Skeletal muscle satellite cell (primary cell): ENCODE results near the gene GH1.
"Not testable (repeated sequence)": the region's sequence is repeated elsewhere in the genome, so short reads cannot be mapped to it uniquely, and the experiment has no call there.

ENCODE experiments used
- H3K27me3 ChIP-seq: 2 replicates; pipeline ENCODE4 v1.7.0; 2013; ENCODE audit warnings: low read length; ENCODE audit not compliant: control insufficient read depth, insufficient read depth
- H3K36me3 ChIP-seq: 2 replicates; pipeline ENCODE4 v1.7.0; 2013; ENCODE audit warnings: mild to moderate bottlenecking, control low read depth, low read length; ENCODE audit not compliant: insufficient read depth
- H3K4me1 ChIP-seq: 2 replicates; pipeline ENCODE4 v1.7.0; 2013; ENCODE audit warnings: low read length; ENCODE audit not compliant: control insufficient read depth, insufficient read depth
- H3K4me2 ChIP-seq: 2 replicates; pipeline ENCODE4 v1.7.0; 2013; ENCODE audit warnings: mild to moderate bottlenecking, low read length
- H3K4me3 ChIP-seq: 2 replicates; pipeline ENCODE4 v1.7.0; 2013; ENCODE audit warnings: low read length
- H3K9ac ChIP-seq: 2 replicates; pipeline ENCODE4 v1.7.0; 2013; ENCODE audit warnings: mild to moderate bottlenecking, low read depth, low read length, moderate library complexity
- H3K9me3 ChIP-seq: replicated peaks from 2 replicates; pipeline ENCODE4 v1.7.0; 2013; ENCODE audit warnings: mild to moderate bottlenecking, control low read depth, low read length

Gene GH1

GRCh38 chr17:63885119-63885518 is 33.5 kb downstream of the GH1 start:
- H3K9me3 ChIP-seq, H3K9ac ChIP-seq, H3K36me3 ChIP-seq: not testable (repeated sequence)

GRCh38 chr17:63882626-63883126 is 36.0 kb downstream of the GH1 start:
- peaks cover 22% of the 10 kb centered on the region for H3K27me3 ChIP-seq
- not testable (repeated sequence) for H3K4me2 ChIP-seq, H3K9me3 ChIP-seq, H3K36me3 ChIP-seq, H3K9ac ChIP-seq, H3K4me1 ChIP-seq, H3K4me3 ChIP-seq

More at GRCh38 chr17:63885119-63885518, 33.5 kb downstream of the GH1 start:
- not testable (repeated sequence) for H3K4me2 ChIP-seq, H3K4me1 ChIP-seq, H3K4me3 ChIP-seq
- peaks cover 19% of the 10 kb centered on the region for H3K27me3 ChIP-seq

- H3K4me1 ChIP-seq: no peaks in the 10 kb centered on the region
- peaks cover 18% of the 10 kb centered on the region for H3K27me3 ChIP-seq
- no peak within 1 kb of the TSS for H3K4me2 ChIP-seq
- no peak within 1 kb of the TSS for H3K4me3 ChIP-seq
- H3K9me3 ChIP-seq: no peaks in the 10 kb centered on the region
- H3K36me3 ChIP-seq: no peaks in the 10 kb centered on the region
- H3K9ac ChIP-seq: no peak within 1 kb of the TSS
Measured at GRCh38 chr17:63881935-63882601, 36.6 kb downstream of the GH1 start, which contains the start of gene GH2. TSS of gene GH2 (minus strand) at chr17:63881944. CDS start at chr17:63881801, 143 bp downstream.

- not testable (repeated sequence) for H3K4me2 ChIP-seq, H3K36me3 ChIP-seq, H3K4me3 ChIP-seq, H3K9ac ChIP-seq, H3K4me1 ChIP-seq, H3K9me3 ChIP-seq
- H3K27me3 ChIP-seq: peaks cover 18% of the 10 kb centered on the region
Measured at GRCh38 chr17:63881337-63881736, 37.3 kb downstream of the GH1 start.

GRCh38 chr17:63880706-63881105 is 37.9 kb downstream of the GH1 start:
- H3K27me3 ChIP-seq: peaks cover 18% of the 10 kb centered on the region

GRCh38 chr17:63878413-63878812 is 40.2 kb downstream of the GH1 start:
- not testable (repeated sequence) for H3K9me3 ChIP-seq, H3K4me2 ChIP-seq, H3K4me1 ChIP-seq, H3K9ac ChIP-seq, H3K36me3 ChIP-seq, H3K4me3 ChIP-seq
- H3K27me3 ChIP-seq: peaks cover 14% of the 10 kb centered on the region

More at GRCh38 chr17:63880706-63881105, 37.9 kb downstream of the GH1 start:
- H3K4me3 ChIP-seq: no peak overlapping the region
- H3K4me2 ChIP-seq: no peak overlapping the region
- H3K36me3 ChIP-seq: no peaks in the 10 kb centered on the region
- H3K4me1 ChIP-seq: no peaks in the 10 kb centered on the region
- H3K9me3 ChIP-seq: no peaks in the 10 kb centered on the region
- no peak overlapping the region for H3K9ac ChIP-seq

GRCh38 chr17:63874693-63875092 is 43.9 kb downstream of the GH1 start:
- not testable (repeated sequence) for H3K4me1 ChIP-seq, H3K27me3 ChIP-seq, H3K9ac ChIP-seq, H3K4me3 ChIP-seq, H3K36me3 ChIP-seq, H3K9me3 ChIP-seq, H3K4me2 ChIP-seq

GRCh38 chr17:63874061-63874626 is 44.5 kb downstream of the GH1 start:
- H3K4me2 ChIP-seq, H3K4me1 ChIP-seq, H3K4me3 ChIP-seq, H3K9ac ChIP-seq, H3K36me3 ChIP-seq, H3K27me3 ChIP-seq, H3K9me3 ChIP-seq: not testable (repeated sequence)

- H3K36me3 ChIP-seq, H3K4me2 ChIP-seq, H3K4me1 ChIP-seq, H3K4me3 ChIP-seq, H3K27me3 ChIP-seq, H3K9me3 ChIP-seq, H3K9ac ChIP-seq: not testable (repeated sequence)
Measured at GRCh38 chr17:63873577-63873976, 45.1 kb downstream of the GH1 start, which contains the start of gene CSH2. TSS of gene CSH2 (minus strand) at chr17:63873677. CDS start at chr17:63873614, 63 bp downstream.

GRCh38 chr17:63871646-63872365 is 46.8 kb downstream of the GH1 start:
- not testable (repeated sequence) for H3K4me3 ChIP-seq, H3K27me3 ChIP-seq, H3K4me1 ChIP-seq, H3K4me2 ChIP-seq, H3K9me3 ChIP-seq, H3K36me3 ChIP-seq, H3K9ac ChIP-seq

GRCh38 chr17:63870292-63870665 is 48.4 kb downstream of the GH1 start:
- H3K4me2 ChIP-seq, H3K36me3 ChIP-seq, H3K4me3 ChIP-seq, H3K4me1 ChIP-seq, H3K9ac ChIP-seq, H3K9me3 ChIP-seq, H3K27me3 ChIP-seq: not testable (repeated sequence)
